Cardiac muscle cell (in vitro differentiated cells and primary cell): Measurements from ENCODE around the gene ADCY5. TPM values are rescaled to one million over a fixed set of nuclear protein-coding genes. Genes with fewer than 3 reads are reported as not detected.

Experiments used
- DNase-seq, 2 donors: peaks; one replicate each; pipeline versions ENCODE4 v3.0.0 to v3.0.0-alpha.2; 2010 to 2017; ENCODE audit warnings: low read depth in 1 of 2, low spot score in 1 of 2
- H3K27ac ChIP-seq: fragments of 200-600 bp; sonication (generic); 2 replicates; pipeline ENCODE4 v1.5.1; 2016
- H3K27me3 ChIP-seq: fragments of 200-600 bp; sonication (generic); 2 replicates; pipeline ENCODE4 v1.6.0; 2016; ENCODE audit warnings: control low read depth
- H3K36me3 ChIP-seq: fragments of 200-600 bp; sonication (generic); 2 replicates; pipeline ENCODE4 v1.5.1; 2016; ENCODE audit warnings: control low read depth
- H3K4me1 ChIP-seq: fragments of 200-600 bp; sonication (generic); 2 replicates; pipeline ENCODE4 v1.8.1; 2017; ENCODE audit warnings: low read depth, mild to moderate bottlenecking, mixed run types
- H3K4me3 ChIP-seq: fragments of 200-600 bp; sonication (generic); 2 replicates; pipeline ENCODE4 v1.5.1; 2016; ENCODE audit warnings: mild to moderate bottlenecking
- H3K9me3 ChIP-seq: fragments of 200-600 bp; sonication (generic); 2 replicates; pipeline ENCODE4 v1.5.1; 2017; ENCODE audit warnings: low read depth, mild to moderate bottlenecking, control low read depth
- polyA plus RNA-seq: library from polyadenylated mRNA; unstranded; fragments of >200 nt; fragmentation: Nextera tagmentation; extraction: Ambion mirVana; gene quantifications from 2 replicates; pipeline ENCODE4 v1.2.1, GENCODE V29; 2016
- total RNA-seq: library from RNA; depleted of rRNA; stranded (reverse); fragments of >200 nt; gene quantifications from 2 replicates; pipeline ENCODE4 v1.2.3, GENCODE V29; 2016
- TF ChIP-seq, protein P1 (sequence below): IDR thresholded peaks from 2 replicates; pipeline ENCODE4 v1.5.1; 2012; ENCODE audit warnings: low read depth, mild to moderate bottlenecking, low read length

Gene ADCY5
- total and polyA plus RNA-seq, 2 experiments from 2014 or later, result 38.4 to 93.7 TPM

DNA sequence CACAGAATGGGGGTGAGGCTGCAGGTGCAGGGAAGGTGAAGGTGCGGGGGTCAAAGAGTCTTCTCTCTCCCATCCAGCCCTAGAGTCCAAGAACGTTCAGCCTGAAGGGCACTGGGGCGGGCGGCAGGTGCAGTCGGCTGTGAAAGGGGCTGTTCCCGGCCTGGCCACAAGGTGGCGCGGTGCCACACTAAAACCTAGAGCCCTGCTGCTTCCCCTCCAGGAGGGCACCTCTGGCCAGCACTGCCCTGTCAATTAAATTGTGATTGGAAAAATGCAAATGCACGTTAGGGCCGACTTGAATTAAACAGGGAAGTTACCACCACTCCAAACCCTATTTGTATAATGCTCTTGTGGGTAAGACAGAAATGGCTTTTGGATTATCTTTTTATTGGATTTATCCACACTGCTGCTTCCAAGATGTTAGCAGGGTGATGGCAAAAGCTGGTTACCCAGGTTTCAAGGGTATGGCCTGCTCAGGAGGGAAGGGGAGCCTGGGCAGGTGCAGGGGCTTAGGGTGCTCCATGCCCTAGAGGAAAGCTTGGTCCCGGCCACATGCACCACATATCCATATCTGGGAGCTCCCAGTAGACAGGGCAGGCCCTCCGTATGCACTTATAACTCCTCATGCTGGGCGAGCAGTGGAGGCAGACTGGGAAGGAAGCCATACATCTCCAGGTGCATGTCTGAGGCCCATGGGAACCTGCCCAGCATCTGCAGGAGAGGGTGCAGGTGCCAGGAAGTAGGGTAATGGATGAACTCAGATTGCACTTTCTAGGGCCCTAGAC, 119.8 kb downstream of the ADCY5 start:
- H3K36me3 ChIP-seq, result peaks cover 13% of the 10 kb centered on the region
- peak; percentile 68 to 82 for DNase-seq
- TF ChIP-seq, protein P1, sequence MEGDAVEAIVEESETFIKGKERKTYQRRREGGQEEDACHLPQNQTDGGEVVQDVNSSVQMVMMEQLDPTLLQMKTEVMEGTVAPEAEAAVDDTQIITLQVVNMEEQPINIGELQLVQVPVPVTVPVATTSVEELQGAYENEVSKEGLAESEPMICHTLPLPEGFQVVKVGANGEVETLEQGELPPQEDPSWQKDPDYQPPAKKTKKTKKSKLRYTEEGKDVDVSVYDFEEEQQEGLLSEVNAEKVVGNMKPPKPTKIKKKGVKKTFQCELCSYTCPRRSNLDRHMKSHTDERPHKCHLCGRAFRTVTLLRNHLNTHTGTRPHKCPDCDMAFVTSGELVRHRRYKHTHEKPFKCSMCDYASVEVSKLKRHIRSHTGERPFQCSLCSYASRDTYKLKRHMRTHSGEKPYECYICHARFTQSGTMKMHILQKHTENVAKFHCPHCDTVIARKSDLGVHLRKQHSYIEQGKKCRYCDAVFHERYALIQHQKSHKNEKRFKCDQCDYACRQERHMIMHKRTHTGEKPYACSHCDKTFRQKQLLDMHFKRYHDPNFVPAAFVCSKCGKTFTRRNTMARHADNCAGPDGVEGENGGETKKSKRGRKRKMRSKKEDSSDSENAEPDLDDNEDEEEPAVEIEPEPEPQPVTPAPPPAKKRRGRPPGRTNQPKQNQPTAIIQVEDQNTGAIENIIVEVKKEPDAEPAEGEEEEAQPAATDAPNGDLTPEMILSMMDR, result peak; percentile 92
- no peak overlapping the region for H3K27ac ChIP-seq
- no peaks in the 10 kb centered on the region for H3K9me3 ChIP-seq
- peaks cover 8% of the 10 kb centered on the region for H3K27me3 ChIP-seq
- no peak overlapping the region for H3K4me3 ChIP-seq
- H3K4me1 ChIP-seq, result peaks cover 17% of the 10 kb centered on the region

DNA sequence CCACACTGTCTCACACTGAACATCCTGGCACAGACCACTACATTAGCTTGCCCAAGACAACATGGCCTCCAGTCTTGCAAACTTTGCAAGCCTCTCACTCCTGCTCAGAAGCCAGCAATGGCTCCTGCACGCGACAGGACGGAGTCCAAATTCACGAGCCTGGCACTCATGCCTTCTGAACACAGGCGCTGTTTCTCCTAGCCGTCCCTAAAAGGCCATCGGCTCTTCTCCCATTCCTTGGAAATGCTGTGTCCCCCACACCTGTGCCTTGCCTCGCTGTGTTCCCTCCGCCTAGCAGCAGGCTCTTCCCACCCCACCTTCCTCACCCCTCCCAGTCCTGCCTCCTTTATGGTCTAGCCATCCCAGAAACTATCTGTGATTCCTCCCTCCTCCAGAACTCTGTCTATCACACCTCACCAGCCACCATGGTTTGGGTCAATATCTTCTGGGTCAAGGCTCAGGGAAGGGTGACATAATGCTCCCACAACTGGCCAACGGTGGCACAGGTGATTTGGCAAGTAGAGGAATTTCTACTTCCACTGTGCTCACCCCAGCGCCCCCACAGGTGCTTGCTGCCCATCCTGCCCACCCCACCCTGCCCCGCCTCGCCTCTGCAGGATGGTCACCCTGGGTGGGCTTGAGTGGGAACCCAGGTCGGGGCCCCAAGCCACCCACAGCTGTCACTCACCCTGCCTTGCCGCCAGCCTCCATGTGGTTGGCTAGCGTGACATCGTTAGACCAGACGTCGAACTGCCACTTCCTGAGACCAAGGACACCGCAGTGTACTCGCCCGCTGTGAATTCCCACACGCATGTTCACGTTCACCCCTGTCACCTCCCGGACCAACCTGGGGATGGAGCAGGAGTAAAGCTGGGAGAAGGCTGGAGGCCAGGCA, 120.7 kb downstream of the ADCY5 start:
- no peaks in the 10 kb centered on the region for H3K9me3 ChIP-seq
- no peak for DNase-seq
- peaks cover 8% of the 10 kb centered on the region for H3K27me3 ChIP-seq
- peaks cover 17% of the 10 kb centered on the region for H3K4me1 ChIP-seq
- H3K36me3 ChIP-seq, result peaks cover 16% of the 10 kb centered on the region
- no peak overlapping the region for H3K4me3 ChIP-seq
- TF ChIP-seq, protein P1, result no peak
- no peak overlapping the region for H3K27ac ChIP-seq

DNA sequence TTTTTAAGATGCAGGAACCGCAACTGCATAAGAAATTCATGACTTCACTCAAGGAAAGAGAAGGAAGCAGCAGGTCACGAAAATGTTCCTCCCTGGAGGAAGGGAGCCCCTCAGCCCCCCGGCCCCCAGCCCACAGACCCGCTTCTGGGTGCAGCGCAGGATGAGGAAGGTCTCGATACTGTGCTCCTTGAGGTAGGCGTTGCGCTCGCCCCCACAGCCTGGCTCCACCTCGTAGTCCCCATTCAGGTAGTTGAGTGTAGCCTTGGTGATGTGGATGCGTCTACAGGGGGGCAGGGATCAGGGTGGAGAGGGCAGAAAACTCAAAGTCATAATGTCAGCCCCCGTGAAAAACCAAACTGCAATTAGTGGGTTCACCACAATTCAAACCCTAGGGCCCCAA, 121.4 kb downstream of the ADCY5 start:
- DNase-seq, result no peak
- Histone ChIP-seq H3K4me1 (peaks cover 17% of the 10 kb centered on the region), H3K9me3 (no peaks in the 10 kb centered on the region), H3K4me3 (no peak overlapping the region), H3K27me3 (peaks cover 8% of the 10 kb centered on the region), H3K27ac (no peak overlapping the region), H3K36me3 (peaks cover 16% of the 10 kb centered on the region)
- TF ChIP-seq, protein P1, result no peak

DNA sequence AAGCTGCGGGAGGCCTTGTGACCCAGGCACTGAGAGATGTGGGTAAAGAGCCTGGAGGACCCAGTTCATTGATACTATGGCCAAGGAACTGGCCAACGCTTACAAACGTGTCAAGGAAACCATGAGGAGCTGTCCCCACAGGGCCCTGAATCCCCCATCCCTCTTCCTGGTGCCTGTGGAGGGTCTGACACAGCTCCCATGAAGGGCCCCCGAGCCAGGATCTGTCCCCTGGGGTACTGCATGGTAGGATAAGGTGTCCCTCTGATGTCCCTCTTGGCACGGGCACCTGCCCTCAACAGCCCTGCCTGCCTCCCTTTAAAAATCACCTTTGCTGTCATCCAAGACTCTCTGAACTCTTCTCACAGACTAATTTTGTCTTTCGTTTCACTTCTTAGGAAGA, 122.4 kb downstream of the ADCY5 start:
- H3K4me1 ChIP-seq, result peaks cover 11% of the 10 kb centered on the region
- no peak for DNase-seq
- H3K27ac ChIP-seq, result no peak overlapping the region
- TF ChIP-seq, protein P1, result no peak
- peaks cover 16% of the 10 kb centered on the region for H3K36me3 ChIP-seq
- peaks cover 8% of the 10 kb centered on the region for H3K27me3 ChIP-seq
- no peak overlapping the region for H3K4me3 ChIP-seq
- no peaks in the 10 kb centered on the region for H3K9me3 ChIP-seq

DNA sequence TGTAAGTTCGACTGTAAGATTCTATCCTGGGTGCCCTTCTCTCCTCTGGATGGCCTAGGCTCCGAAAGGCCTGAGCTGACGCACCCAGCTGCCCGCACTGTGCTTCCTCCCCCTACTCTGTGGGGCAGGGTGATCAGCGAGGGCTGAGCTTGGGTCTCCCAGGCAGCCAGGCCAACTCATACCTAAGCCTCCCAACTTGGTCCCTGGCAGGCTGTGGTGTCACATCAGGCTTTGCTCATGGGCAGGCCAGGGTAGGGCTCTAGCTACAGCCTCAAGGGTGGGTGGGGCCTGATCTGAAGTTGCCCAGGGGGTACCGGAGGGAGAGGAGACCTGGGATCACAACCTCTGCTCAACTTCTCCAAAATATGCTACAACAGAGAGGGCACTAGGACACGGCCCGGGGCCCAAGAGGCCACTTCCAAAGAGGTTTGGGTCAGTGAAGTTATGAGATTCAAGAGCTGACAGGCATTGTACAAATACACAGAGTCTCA, 123.1 kb downstream of the ADCY5 start:
- Histone ChIP-seq H3K4me1 (peaks cover 3% of the 10 kb centered on the region), H3K27me3 (peaks cover 8% of the 10 kb centered on the region), H3K36me3 (peaks cover 16% of the 10 kb centered on the region), H3K4me3 (no peak overlapping the region), H3K9me3 (no peaks in the 10 kb centered on the region), H3K27ac (no peak overlapping the region)
- DNase-seq, result no peak
- TF ChIP-seq, protein P1, result no peak
